Muscle layer of colon (tissue), 2 donors: ENCODE results near the gene GPN1.

Experiments used
- H3K27ac ChIP-seq: one replicate; pipeline ENCODE4 v1.7.0; 2013; ENCODE audit warnings: low read depth, mild to moderate bottlenecking, low read length, moderate library complexity
- H3K27me3 ChIP-seq, 2 donors: one replicate each; pipeline ENCODE4 v1.7.0; 2013; ENCODE audit warnings: low read length in 2 of 2, mild to moderate bottlenecking in 2 of 2; ENCODE audit not compliant: insufficient read depth in 2 of 2, control insufficient read depth in 1 of 2
- H3K36me3 ChIP-seq: one replicate; pipeline ENCODE4 v1.7.0; 2013; ENCODE audit warnings: mild to moderate bottlenecking, low read length; ENCODE audit not compliant: insufficient read depth
- H3K4me1 ChIP-seq: one replicate; pipeline ENCODE4 v1.7.0; 2013; ENCODE audit warnings: mild to moderate bottlenecking, low read length; ENCODE audit not compliant: insufficient read depth
- H3K4me3 ChIP-seq, 2 donors: one replicate each; pipeline ENCODE4 v1.7.0; 2013; ENCODE audit warnings: low read length in 2 of 2, low read depth in 1 of 2, mild to moderate bottlenecking in 1 of 2, moderate library complexity in 1 of 2
- H3K9ac ChIP-seq: one replicate; pipeline ENCODE4 v1.7.0; 2013; ENCODE audit warnings: low read length
- H3K9me3 ChIP-seq: one replicate; pipeline ENCODE4 v1.7.0; 2013; ENCODE audit warnings: mild to moderate bottlenecking, low read length
- donor health status: abdominal sarcoma.
- donor health status: Adenocarcinoma of cecum.

GPN1 gene

GRCh38 chr2:27628767-27629709 is at the start of gene GPN1, which contains the start of gene CCDC121:
Gene GPN1 (plus strand): TSS chr2:27629050. CDS start chr2:27629059, 9 bp downstream.
Gene CCDC121 (minus strand): TSS chr2:27629012. CDS start chr2:27627799, 1,213 bp downstream.
- H3K4me1 ChIP-seq: peaks cover 12% of the 10 kb centered on the region
- H3K9ac ChIP-seq: peak within 1 kb of the TSS; percentile 82
- H3K4me3 ChIP-seq: peak within 1 kb of the TSS; percentile 60 to 99
- no peaks in the 10 kb centered on the region for H3K9me3 ChIP-seq
- no peaks in the 10 kb centered on the region for H3K27me3 ChIP-seq
- peak within 1 kb of the TSS; percentile 12 for H3K27ac ChIP-seq
- H3K36me3 ChIP-seq: peaks cover 18% of the 10 kb centered on the region

- Histone ChIP-seq H3K9ac (no peak overlapping the region), H3K4me3 (no peak overlapping the region), H3K4me1 (peaks cover 21% of the 10 kb centered on the region), H3K9me3 (peaks cover 4% of the 10 kb centered on the region), H3K27me3 (no peaks in the 10 kb centered on the region), H3K36me3 (no peaks in the 10 kb centered on the region), H3K27ac (no peak overlapping the region)
These were observed 47.3 kb upstream of the GPN1 start for GRCh38 chr2:27581417-27582128.

- Histone ChIP-seq H3K4me3 (peak overlapping the region; percentile 75 to 84), H3K9ac (peak overlapping the region; percentile 97), H3K27ac (peak overlapping the region; percentile 83), H3K4me1 (peaks cover 21% of the 10 kb centered on the region), H3K9me3 (no peaks in the 10 kb centered on the region), H3K27me3 (no peaks in the 10 kb centered on the region), H3K36me3 (no peaks in the 10 kb centered on the region)
These were observed 46.6 kb upstream of the GPN1 start for GRCh38 chr2:27582129-27582694.

GRCh38 chr2:27582695-27583389 is 46.0 kb upstream of the GPN1 start, which contains the start of gene ZNF512:
Gene ZNF512 (plus strand): TSS chr2:27583042. CDS start chr2:27583113, 71 bp downstream.
- no peaks in the 10 kb centered on the region for H3K36me3 ChIP-seq
- peaks cover 21% of the 10 kb centered on the region for H3K4me1 ChIP-seq
- H3K9me3 ChIP-seq: no peaks in the 10 kb centered on the region
- no peaks in the 10 kb centered on the region for H3K27me3 ChIP-seq
- H3K4me3 ChIP-seq: peak within 1 kb of the TSS; percentile 75 to 84
- peak within 1 kb of the TSS; percentile 83 for H3K27ac ChIP-seq
- peak within 1 kb of the TSS; percentile 97 for H3K9ac ChIP-seq

- H3K4me1 ChIP-seq: peaks cover 21% of the 10 kb centered on the region
- H3K27ac ChIP-seq: peak overlapping the region; percentile 78
- H3K9ac ChIP-seq: peak overlapping the region; percentile 97
- no peaks in the 10 kb centered on the region for H3K9me3 ChIP-seq
- H3K4me3 ChIP-seq: peak overlapping the region; percentile 75 to 84
- H3K27me3 ChIP-seq: no peaks in the 10 kb centered on the region
- no peaks in the 10 kb centered on the region for H3K36me3 ChIP-seq
These were observed 45.4 kb upstream of the GPN1 start for GRCh38 chr2:27583390-27583915.

GRCh38 chr2:27584597-27584996 is 44.3 kb upstream of the GPN1 start:
- Histone ChIP-seq H3K4me3 (no peak overlapping the region), H3K27ac (no peak overlapping the region), H3K27me3 (no peaks in the 10 kb centered on the region), H3K36me3 (no peaks in the 10 kb centered on the region), H3K9ac (no peak overlapping the region), H3K4me1 (peaks cover 21% of the 10 kb centered on the region), H3K9me3 (no peaks in the 10 kb centered on the region)

GRCh38 chr2:27587025-27587424 is 41.8 kb upstream of the GPN1 start:
- Histone ChIP-seq H3K9me3 (no peaks in the 10 kb centered on the region), H3K4me1 (peaks cover 21% of the 10 kb centered on the region), H3K27me3 (no peaks in the 10 kb centered on the region), H3K9ac (no peak overlapping the region), H3K4me3 (no peak overlapping the region), H3K36me3 (no peaks in the 10 kb centered on the region), H3K27ac (no peak overlapping the region)

GRCh38 chr2:27588308-27588707 is 40.5 kb upstream of the GPN1 start:
- peaks cover 21% of the 10 kb centered on the region for H3K4me1 ChIP-seq
- H3K27me3 ChIP-seq: no peaks in the 10 kb centered on the region
- no peaks in the 10 kb centered on the region for H3K36me3 ChIP-seq
- no peak overlapping the region for H3K9ac ChIP-seq
- H3K27ac ChIP-seq: no peak overlapping the region
- H3K4me3 ChIP-seq: no peak overlapping the region
- H3K9me3 ChIP-seq: no peaks in the 10 kb centered on the region

GRCh38 chr2:27591745-27592144 is 37.1 kb upstream of the GPN1 start:
- H3K9me3 ChIP-seq: no peaks in the 10 kb centered on the region
- no peak overlapping the region for H3K4me3 ChIP-seq
- H3K27ac ChIP-seq: no peak overlapping the region
- H3K36me3 ChIP-seq: no peaks in the 10 kb centered on the region
- no peaks in the 10 kb centered on the region for H3K27me3 ChIP-seq
- no peaks in the 10 kb centered on the region for H3K4me1 ChIP-seq
- no peak overlapping the region for H3K9ac ChIP-seq

- H3K9me3 ChIP-seq: no peaks in the 10 kb centered on the region
- no peak overlapping the region for H3K27ac ChIP-seq
- H3K4me3 ChIP-seq: no peak overlapping the region
- H3K4me1 ChIP-seq: peaks cover 9% of the 10 kb centered on the region
- H3K27me3 ChIP-seq: no peaks in the 10 kb centered on the region
- no peak overlapping the region for H3K9ac ChIP-seq
- no peaks in the 10 kb centered on the region for H3K36me3 ChIP-seq
These were observed 35.6 kb upstream of the GPN1 start for GRCh38 chr2:27593240-27593639.
